ENCODE results near the gene TMTC4.

GRCh38 chr13:100646030-100646673 lies 28.4 kb downstream of the TMTC4 start:
- TF ChIP-seq, protein P1, sequence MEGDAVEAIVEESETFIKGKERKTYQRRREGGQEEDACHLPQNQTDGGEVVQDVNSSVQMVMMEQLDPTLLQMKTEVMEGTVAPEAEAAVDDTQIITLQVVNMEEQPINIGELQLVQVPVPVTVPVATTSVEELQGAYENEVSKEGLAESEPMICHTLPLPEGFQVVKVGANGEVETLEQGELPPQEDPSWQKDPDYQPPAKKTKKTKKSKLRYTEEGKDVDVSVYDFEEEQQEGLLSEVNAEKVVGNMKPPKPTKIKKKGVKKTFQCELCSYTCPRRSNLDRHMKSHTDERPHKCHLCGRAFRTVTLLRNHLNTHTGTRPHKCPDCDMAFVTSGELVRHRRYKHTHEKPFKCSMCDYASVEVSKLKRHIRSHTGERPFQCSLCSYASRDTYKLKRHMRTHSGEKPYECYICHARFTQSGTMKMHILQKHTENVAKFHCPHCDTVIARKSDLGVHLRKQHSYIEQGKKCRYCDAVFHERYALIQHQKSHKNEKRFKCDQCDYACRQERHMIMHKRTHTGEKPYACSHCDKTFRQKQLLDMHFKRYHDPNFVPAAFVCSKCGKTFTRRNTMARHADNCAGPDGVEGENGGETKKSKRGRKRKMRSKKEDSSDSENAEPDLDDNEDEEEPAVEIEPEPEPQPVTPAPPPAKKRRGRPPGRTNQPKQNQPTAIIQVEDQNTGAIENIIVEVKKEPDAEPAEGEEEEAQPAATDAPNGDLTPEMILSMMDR (IDR thresholded peaks at IDR 0.05; ENCODE audit: low read depth, low read length, poor library complexity, severe bottlenecking), result peak; percentile 40
- no peak for TF ChIP-seq EZH2phosphoT487 (IDR thresholded peaks at IDR 0.05; ENCODE audit: borderline replicate concordance, low read length)

All from DOHH2 (cell line).